Spleen (tissue), 7 donors: ENCODE measurements around the gene SLC8A3.

Experiments
- CTCF ChIP-seq, 11 experiments: fragments of 200-600 bp in 7 of 11; fragments of 450-650 bp in 4 of 11; sonication (generic) in 4 of 11; IDR thresholded peaks in 8 of 11; conservative IDR thresholded peaks in 3 of 11; 1 replicate in 7 of 11; 2 replicates in 4 of 11; pipeline versions ENCODE4 v1.4.0 to v1.8.0; 2016 to 2021; ENCODE audit warnings: antibody characterized with exemption in 11 of 11, inconsistent platforms in 4 of 11, mild to moderate bottlenecking in 1 of 11
- POLR2AphosphoS5 ChIP-seq, 3 donors: sonication (generic); formaldehyde crosslinking; IDR thresholded peaks; one replicate each; pipeline ENCODE4 v1.5.1; 2017; ENCODE audit warnings: antibody characterized with exemption in 3 of 3
- donor health status: DM: no; HTN: no; CAD: no; lungs with moderate emphysema.
- donor health status: DM: no; HTN: no; CAD: no.
- donor health status: DM: no; HTN: no; CAD: no.

- TF ChIP-seq CTCF (IDR thresholded peaks at IDR 0.05 in 8 of 11, conservative IDR thresholded peaks at IDR 0.05 in 3 of 11) (no peak), POLR2AphosphoS5 (IDR thresholded peaks at IDR 0.05) (no peak)
Measured at GRCh38 chr14:69996216-69996615, 192.5 kb downstream of the SLC8A3 start.
